T-helper 1 cell treated with Interleukin-12 subunit alpha and Interleukin-12 subunit beta and Interleukin-4 antibody, amounts not matched to agents 30 μg/mL and 1 μg/mL, for 36 hours (primary cell): ENCODE measurements around the gene LRGUK.

ENCODE experiments used
- H3K27ac Mint-ChIP-seq: one replicate; pipeline ENCODE4 v1.8.0; 2021; ENCODE audit warnings: mild to moderate bottlenecking, mixed read lengths
- H3K27me3 Mint-ChIP-seq: one replicate; pipeline ENCODE4 v1.8.0; 2021; ENCODE audit warnings: low read depth, mixed read lengths
- H3K36me3 Mint-ChIP-seq: one replicate; pipeline ENCODE4 v1.8.0; 2021; ENCODE audit warnings: low read depth, mixed read lengths
- H3K4me1 Mint-ChIP-seq: one replicate; pipeline ENCODE4 v1.8.0; 2021; ENCODE audit warnings: low read depth, mixed read lengths
- H3K4me3 Mint-ChIP-seq: one replicate; pipeline ENCODE4 v1.8.0; 2021; ENCODE audit warnings: mild to moderate bottlenecking, moderate library complexity, mixed read lengths
- H3K9me3 Mint-ChIP-seq: one replicate; pipeline ENCODE4 v1.8.0; 2021; ENCODE audit warnings: mixed read lengths

Gene LRGUK

DNA sequence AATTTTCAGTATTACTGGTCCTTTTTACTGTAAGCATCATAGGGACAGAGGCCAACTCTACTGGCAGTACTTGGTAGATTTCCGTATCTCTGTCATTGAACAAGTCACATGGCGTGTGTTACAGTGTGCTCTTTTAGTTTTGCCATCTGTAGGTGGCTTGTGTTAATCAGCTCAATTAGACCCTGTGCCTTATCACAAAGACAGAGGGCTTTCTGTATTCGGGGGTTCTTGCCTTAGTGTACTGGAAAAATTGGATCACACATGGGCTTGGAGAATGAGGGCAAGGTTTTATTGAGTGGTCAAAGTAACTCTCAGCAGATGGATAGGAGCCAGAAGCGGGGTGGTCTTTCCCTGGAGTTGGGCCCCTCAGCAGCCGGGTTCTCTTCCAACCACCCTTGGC is 21.3 kb upstream of the LRGUK start:
- no peaks in the 10 kb centered on the region for H3K36me3 Mint-ChIP-seq
- no peaks in the 10 kb centered on the region for H3K9me3 Mint-ChIP-seq
- H3K4me1 Mint-ChIP-seq: no peaks in the 10 kb centered on the region
- no peaks in the 10 kb centered on the region for H3K27me3 Mint-ChIP-seq
- H3K4me3 Mint-ChIP-seq: no peak overlapping the region
- no peak overlapping the region for H3K27ac Mint-ChIP-seq

DNA sequence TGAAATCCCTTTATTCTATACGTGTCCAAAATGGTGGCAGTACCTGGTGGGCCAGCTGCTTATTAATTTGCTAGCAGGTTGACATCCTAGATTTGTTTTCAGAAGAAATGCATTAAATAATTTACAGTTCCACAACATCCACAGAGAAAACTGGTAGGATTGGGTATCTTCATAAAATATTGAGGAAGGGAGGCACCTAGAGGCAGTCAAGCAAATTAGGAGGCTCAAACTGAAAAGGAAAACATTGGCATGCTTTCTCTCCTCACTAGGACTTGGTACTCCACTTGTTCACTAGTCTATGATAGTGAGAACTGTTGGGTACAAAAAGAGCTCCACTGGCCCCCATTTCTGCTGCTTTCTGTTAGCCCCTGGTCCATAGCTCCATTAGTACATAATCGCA is 18.3 kb upstream of the LRGUK start:
- no peaks in the 10 kb centered on the region for H3K36me3 Mint-ChIP-seq

GRCh38 chr7:134113655-134114054 is 13.5 kb upstream of the LRGUK start:
- Mint-ChIP-seq H3K27me3 (no peaks in the 10 kb centered on the region), H3K27ac (no peak overlapping the region), H3K4me1 (no peaks in the 10 kb centered on the region), H3K4me3 (no peak overlapping the region), H3K9me3 (no peaks in the 10 kb centered on the region), H3K36me3 (no peaks in the 10 kb centered on the region)

More for the DNA sequence above, 18.3 kb upstream of the LRGUK start:
- Mint-ChIP-seq H3K27ac (no peak overlapping the region), H3K4me3 (no peak overlapping the region), H3K9me3 (no peaks in the 10 kb centered on the region), H3K4me1 (no peaks in the 10 kb centered on the region), H3K27me3 (no peaks in the 10 kb centered on the region)

- Mint-ChIP-seq H3K36me3 (no peaks in the 10 kb centered on the region), H3K27ac (no peak overlapping the region), H3K4me3 (no peak overlapping the region), H3K27me3 (no peaks in the 10 kb centered on the region), H3K9me3 (no peaks in the 10 kb centered on the region), H3K4me1 (no peaks in the 10 kb centered on the region)
Measured at GRCh38 chr7:134114992-134115391, 12.1 kb upstream of the LRGUK start.

DNA sequence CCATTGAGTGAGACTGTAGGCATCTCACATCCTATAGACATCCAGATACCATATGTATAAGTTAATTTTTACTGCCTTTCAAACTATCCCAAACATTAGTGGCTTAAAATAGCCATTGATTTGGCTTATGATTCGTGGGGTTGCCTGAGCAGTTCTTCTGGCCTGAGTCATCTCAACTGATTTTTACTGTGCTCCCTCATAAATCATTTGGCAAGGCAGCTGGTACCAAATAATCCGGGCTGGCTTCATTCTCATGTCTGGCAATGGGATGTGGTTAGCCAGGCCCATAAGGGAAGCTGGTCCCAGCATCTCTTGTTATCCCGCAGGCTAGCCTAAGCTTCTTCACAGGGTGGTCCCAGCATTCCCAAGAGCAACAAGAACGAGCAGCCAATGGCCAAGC is 6.7 kb upstream of the LRGUK start:
- H3K27ac Mint-ChIP-seq: no peak overlapping the region
- no peaks in the 10 kb centered on the region for H3K9me3 Mint-ChIP-seq
- no peak overlapping the region for H3K4me3 Mint-ChIP-seq
- no peaks in the 10 kb centered on the region for H3K36me3 Mint-ChIP-seq
- no peaks in the 10 kb centered on the region for H3K4me1 Mint-ChIP-seq
- peaks cover 11% of the 10 kb centered on the region for H3K27me3 Mint-ChIP-seq

GRCh38 chr7:134121632-134122139 is 5.5 kb upstream of the LRGUK start:
- Mint-ChIP-seq H3K4me3 (no peak overlapping the region), H3K9me3 (no peaks in the 10 kb centered on the region), H3K4me1 (no peaks in the 10 kb centered on the region), H3K27ac (no peak overlapping the region), H3K27me3 (peaks cover 11% of the 10 kb centered on the region), H3K36me3 (no peaks in the 10 kb centered on the region)

DNA sequence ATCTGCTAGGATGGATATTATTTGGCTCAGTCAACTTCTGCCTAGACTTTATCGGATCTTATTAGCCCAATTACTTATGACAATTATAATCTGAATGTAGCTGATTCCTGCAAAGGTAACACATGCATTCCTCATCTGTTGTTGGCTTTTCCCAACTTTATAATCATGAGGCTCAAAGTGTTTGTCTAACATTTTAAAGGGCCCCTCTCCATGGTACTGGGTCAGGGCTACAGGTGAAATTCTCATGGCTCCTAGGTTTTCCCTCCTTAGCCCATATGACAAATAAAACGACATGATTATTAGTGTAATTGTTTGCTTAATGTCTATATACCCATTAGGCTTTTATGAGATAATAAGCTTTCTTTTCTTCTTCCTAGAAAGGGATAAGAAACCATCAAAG is 4.2 kb upstream of the LRGUK start:
- H3K4me1 Mint-ChIP-seq: peaks cover 7% of the 10 kb centered on the region
- H3K36me3 Mint-ChIP-seq: no peaks in the 10 kb centered on the region
- peaks cover 22% of the 10 kb centered on the region for H3K27me3 Mint-ChIP-seq
- H3K9me3 Mint-ChIP-seq: no peaks in the 10 kb centered on the region
- H3K27ac Mint-ChIP-seq: no peak overlapping the region
- no peak overlapping the region for H3K4me3 Mint-ChIP-seq

GRCh38 chr7:134126146-134126545 is 994 bp upstream of the LRGUK start:
- Mint-ChIP-seq H3K27me3 (peaks cover 36% of the 10 kb centered on the region), H3K4me1 (peaks cover 10% of the 10 kb centered on the region), H3K9me3 (no peaks in the 10 kb centered on the region), H3K27ac (no peak overlapping the region), H3K4me3 (no peak overlapping the region), H3K36me3 (no peaks in the 10 kb centered on the region)

GRCh38 chr7:134126596-134126965 is 559 bp upstream of the LRGUK start:
- no peak overlapping the region for H3K27ac Mint-ChIP-seq
- peaks cover 10% of the 10 kb centered on the region for H3K4me1 Mint-ChIP-seq
- H3K27me3 Mint-ChIP-seq: peaks cover 36% of the 10 kb centered on the region
- H3K36me3 Mint-ChIP-seq: no peaks in the 10 kb centered on the region
- peak overlapping the region; percentile 86 for H3K4me3 Mint-ChIP-seq
- H3K9me3 Mint-ChIP-seq: no peaks in the 10 kb centered on the region

- Mint-ChIP-seq H3K4me3 (no peak overlapping the region), H3K27me3 (peaks cover 36% of the 10 kb centered on the region)
Measured at GRCh38 chr7:134128829-134129228, 1.7 kb downstream of the LRGUK start.

GRCh38 chr7:134129856-134130523 is 2.9 kb downstream of the LRGUK start:
- H3K4me3 Mint-ChIP-seq: no peak overlapping the region
- no peaks in the 10 kb centered on the region for H3K36me3 Mint-ChIP-seq
- H3K9me3 Mint-ChIP-seq: no peaks in the 10 kb centered on the region
- H3K4me1 Mint-ChIP-seq: peaks cover 10% of the 10 kb centered on the region
- no peak overlapping the region for H3K27ac Mint-ChIP-seq
- H3K27me3 Mint-ChIP-seq: peaks cover 28% of the 10 kb centered on the region

More at GRCh38 chr7:134128829-134129228, 1.7 kb downstream of the LRGUK start:
- H3K4me1 Mint-ChIP-seq: peaks cover 10% of the 10 kb centered on the region
- H3K9me3 Mint-ChIP-seq: no peaks in the 10 kb centered on the region
- no peaks in the 10 kb centered on the region for H3K36me3 Mint-ChIP-seq
- no peak overlapping the region for H3K27ac Mint-ChIP-seq

DNA sequence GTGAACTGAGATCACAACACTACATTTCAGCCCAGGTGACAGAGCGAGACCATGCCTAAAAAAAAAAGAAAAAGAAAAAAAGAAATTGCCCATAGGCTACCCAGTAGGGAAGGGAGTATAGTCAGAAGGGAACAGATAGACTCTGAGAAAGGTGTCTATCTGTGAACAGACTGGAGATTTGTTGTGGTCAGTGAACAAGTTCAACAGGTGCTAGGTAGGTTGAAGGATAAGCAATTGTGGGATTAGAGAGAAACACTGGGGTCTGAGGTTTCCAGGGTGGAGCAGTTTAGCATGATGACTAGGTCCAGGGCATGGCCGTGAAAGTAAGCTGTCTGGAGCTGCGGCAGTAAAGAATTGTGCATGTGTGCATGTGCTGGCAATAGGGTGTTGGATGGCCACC is 6.9 kb downstream of the LRGUK start:
- no peaks in the 10 kb centered on the region for H3K36me3 Mint-ChIP-seq
- H3K4me1 Mint-ChIP-seq: no peaks in the 10 kb centered on the region
- H3K9me3 Mint-ChIP-seq: no peaks in the 10 kb centered on the region
- H3K27me3 Mint-ChIP-seq: peaks cover 10% of the 10 kb centered on the region
- no peak overlapping the region for H3K4me3 Mint-ChIP-seq
- H3K27ac Mint-ChIP-seq: no peak overlapping the region

- peaks cover 3% of the 10 kb centered on the region for H3K4me1 Mint-ChIP-seq
- H3K4me3 Mint-ChIP-seq: no peak overlapping the region
- H3K9me3 Mint-ChIP-seq: no peaks in the 10 kb centered on the region
- no peak overlapping the region for H3K27ac Mint-ChIP-seq
- H3K36me3 Mint-ChIP-seq: no peaks in the 10 kb centered on the region
- peaks cover 3% of the 10 kb centered on the region for H3K27me3 Mint-ChIP-seq
Measured at GRCh38 chr7:134140889-134141867, 14.0 kb downstream of the LRGUK start.

GRCh38 chr7:134141868-134142264 is 14.7 kb downstream of the LRGUK start:
- H3K27ac Mint-ChIP-seq: no peak overlapping the region
- H3K4me3 Mint-ChIP-seq: no peak overlapping the region
- peaks cover 3% of the 10 kb centered on the region for H3K27me3 Mint-ChIP-seq
- H3K36me3 Mint-ChIP-seq: no peaks in the 10 kb centered on the region
- no peaks in the 10 kb centered on the region for H3K9me3 Mint-ChIP-seq
- H3K4me1 Mint-ChIP-seq: peaks cover 3% of the 10 kb centered on the region
